DOHH2 (cell line): ENCODE measurements around the gene SYNDIG1.

Source experiments
- H3F3A ChIP-seq: fragments of 200-600 bp; sonication (generic), shearing (Covaris generic); 2 replicates; pipeline ENCODE4 v1.6.0; 2016; ENCODE audit warnings: antibody characterized with exemption, mild to moderate bottlenecking; ENCODE audit not compliant: control insufficient read depth, insufficient read depth
- H3K27ac ChIP-seq: fragments of 200-600 bp; sonication (generic); 2 replicates; pipeline ENCODE4 v1.5.1; 2014; ENCODE audit warnings: low read depth, mild to moderate bottlenecking, low read length, moderate library complexity
- H3K27me3 ChIP-seq: fragments of 200-600 bp; sonication (generic); 2 replicates; pipeline ENCODE4 v1.6.1; 2014; ENCODE audit warnings: mild to moderate bottlenecking, low read length, mixed read lengths; ENCODE audit not compliant: control insufficient read depth
- H3K36me3 ChIP-seq: fragments of 200-600 bp; sonication (generic); 2 replicates; pipeline ENCODE4 v1.6.1; 2014; ENCODE audit warnings: mild to moderate bottlenecking, low read length, moderate library complexity, mixed read lengths; ENCODE audit not compliant: control insufficient read depth
- H3K4me1 ChIP-seq: fragments of 200-600 bp; sonication (generic); 2 replicates; pipeline ENCODE4 v1.6.1; 2014; ENCODE audit warnings: mild to moderate bottlenecking, low read length, mixed read lengths; ENCODE audit not compliant: control insufficient read depth
- H3K4me2 ChIP-seq: fragments of 200-600 bp; sonication (generic); 2 replicates; pipeline ENCODE4 v1.6.0; 2014; ENCODE audit warnings: mild to moderate bottlenecking, low read length, moderate library complexity
- H3K4me3 ChIP-seq: fragments of 200-600 bp; sonication (generic); 2 replicates; pipeline ENCODE4 v1.5.1; 2014; ENCODE audit warnings: mild to moderate bottlenecking, low read length, mixed read lengths
- H3K79me2 ChIP-seq: fragments of 200-600 bp; sonication (generic); 2 replicates; pipeline ENCODE4 v1.6.1; 2014; ENCODE audit warnings: mild to moderate bottlenecking, low read length, mixed read lengths; ENCODE audit not compliant: control insufficient read depth
- H3K9me2 ChIP-seq: fragments of 200-600 bp; sonication (generic); replicated peaks from 2 replicates; pipeline ENCODE4 v1.6.1; 2014; ENCODE audit warnings: mild to moderate bottlenecking, low read length, mixed read lengths; ENCODE audit not compliant: control insufficient read depth
- H3K9me3 ChIP-seq: fragments of 200-600 bp; sonication (generic); 2 replicates; pipeline ENCODE4 v1.6.1; 2014; ENCODE audit warnings: antibody characterized with exemption, low read length, mixed read lengths; ENCODE audit not compliant: control insufficient read depth, insufficient read depth
- H4K20me1 ChIP-seq: fragments of 200-600 bp; sonication (generic); 2 replicates; pipeline ENCODE4 v1.6.0; 2014; ENCODE audit warnings: low read depth, mild to moderate bottlenecking, antibody characterized with exemption, low read length, moderate library complexity; ENCODE audit not compliant: control insufficient read depth, insufficient read depth
- CTCF ChIP-seq: fragments of 200-600 bp; sonication (generic); IDR thresholded peaks from one replicate; pipeline ENCODE4 v1.5.1; 2014; ENCODE audit warnings: antibody characterized with exemption, mild to moderate bottlenecking, low read depth, low read length; ENCODE audit not compliant: poor library complexity, severe bottlenecking
- EZH2phosphoT487 ChIP-seq: fragments of 200-600 bp; sonication (generic); IDR thresholded peaks from 2 replicates; pipeline ENCODE4 v1.6.1; 2017; ENCODE audit warnings: borderline replicate concordance, mild to moderate bottlenecking, antibody characterized with exemption, low read length, moderate library complexity, mixed read lengths

The SYNDIG1 gene

DNA sequence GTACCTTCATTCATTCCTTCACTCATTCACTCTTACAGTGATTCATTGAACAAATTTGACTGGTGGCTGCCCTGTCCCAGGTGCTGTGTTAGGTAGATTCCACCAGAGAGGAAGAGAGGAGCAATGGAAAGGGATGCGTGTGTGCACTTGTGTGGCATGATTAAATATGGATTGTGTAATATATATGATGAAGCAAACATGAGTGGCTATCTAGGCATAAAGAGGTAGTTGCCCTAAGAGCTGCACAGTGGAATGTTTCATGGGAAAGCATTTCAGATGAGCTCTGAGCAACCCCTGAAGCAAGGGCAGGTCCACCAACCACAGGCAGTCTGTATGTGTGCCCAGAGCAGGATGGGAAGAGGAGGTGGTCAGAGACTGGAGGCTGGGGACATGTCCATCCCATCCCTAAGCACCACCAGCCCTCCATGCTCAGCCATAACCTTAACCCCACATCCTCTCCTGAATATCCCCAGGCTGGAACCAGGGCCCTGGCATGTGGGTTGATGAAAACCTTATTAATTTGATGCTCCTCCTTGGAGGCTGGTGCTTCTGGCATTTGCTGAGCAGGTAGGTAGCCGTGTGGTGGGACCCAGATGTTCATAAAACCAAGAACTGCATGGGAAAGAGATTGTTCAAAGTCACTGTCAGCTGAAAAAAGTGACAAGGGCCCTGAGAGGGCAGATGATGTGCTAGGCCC lies 226.2 kb downstream of the SYNDIG1 start:
- Histone ChIP-seq H3K4me2 (no peak overlapping the region), H3K27ac (no peak overlapping the region), H3K4me3 (no peak overlapping the region), H3K79me2 (no peaks in the 10 kb centered on the region), H3K27me3 (no peaks in the 10 kb centered on the region), H3K4me1 (peaks cover 18% of the 10 kb centered on the region), H3K9me2 (no peaks in the 10 kb centered on the region), H3F3A (no peaks in the 10 kb centered on the region), H3K9me3 (no peaks in the 10 kb centered on the region), H3K36me3 (no peaks in the 10 kb centered on the region), H4K20me1 (no peaks in the 10 kb centered on the region)
- TF ChIP-seq CTCF (no peak), EZH2phosphoT487 (no peak)

- Histone ChIP-seq H3K4me2 (no peak overlapping the region), H3K27me3 (no peaks in the 10 kb centered on the region; the same call in 1 of the 2 replicates), H3K36me3 (no peaks in the 10 kb centered on the region), H3K9me2 (no peaks in the 10 kb centered on the region), H3K4me3 (no peak overlapping the region), H3F3A (no peaks in the 10 kb centered on the region), H3K9me3 (no peaks in the 10 kb centered on the region), H3K79me2 (no peaks in the 10 kb centered on the region), H3K4me1 (peaks cover 18% of the 10 kb centered on the region), H3K27ac (no peak overlapping the region), H4K20me1 (no peaks in the 10 kb centered on the region)
- TF ChIP-seq CTCF (no peak), EZH2phosphoT487 (no peak)
These were observed 227.0 kb downstream of the SYNDIG1 start for GRCh38 chr20:24696396-24696795.

- Histone ChIP-seq H3K4me1 (peaks cover 18% of the 10 kb centered on the region), H3K4me2 (no peak overlapping the region), H3K36me3 (no peaks in the 10 kb centered on the region), H3K27me3 (no peaks in the 10 kb centered on the region; the same call in 1 of the 2 replicates), H3K9me2 (no peaks in the 10 kb centered on the region), H3K9me3 (no peaks in the 10 kb centered on the region), H3K27ac (no peak overlapping the region), H3F3A (no peaks in the 10 kb centered on the region), H4K20me1 (no peaks in the 10 kb centered on the region), H3K4me3 (no peak overlapping the region), H3K79me2 (no peaks in the 10 kb centered on the region)
- no peak for TF ChIP-seq CTCF
- TF ChIP-seq EZH2phosphoT487: no peak
These were observed 228.0 kb downstream of the SYNDIG1 start for GRCh38 chr20:24697411-24697810.
